ENCODE results near the gene CENPVL1. TPM values are rescaled to one million over a fixed set of nuclear protein-coding genes. Genes with fewer than 3 reads are reported as not detected.

The CENPVL1 gene
- total and polyA plus RNA-seq, 2 of the 4 experiments (the other 2 are of a cell fraction) = not detected

- no peaks in the 10 kb centered on the region for H3K9me1 ChIP-seq (ENCODE audit: insufficient read depth, low read length)
- H4K8ac ChIP-seq (ENCODE audit: low read depth in 2 of 2, low read length in 2 of 2) = no peak overlapping the region
- dilution Hi-C loops (cut with HindIII; ENCODE audit: low sequenced_read_pairs, unreplicated experiment) = no loop called here
- no peaks in the 10 kb centered on the region for H3K36me3 ChIP-seq (ENCODE audit: control insufficient read depth, insufficient read depth, low read length)
- ATAC-seq (ENCODE audit: low read depth) (no peak), DNase-seq (no peak)
- intact Hi-C loops (cut with micrococcal nuclease) = no loop called here
- H4K20me1 ChIP-seq (ENCODE audit: insufficient read depth, low read length) = no peaks in the 10 kb centered on the region
- H3K18ac ChIP-seq (ENCODE audit: low read depth, low read length) = no peak overlapping the region
- H3K27me3 ChIP-seq (ENCODE audit: control insufficient read depth, insufficient read depth, low read length) = peaks cover 3% of the 10 kb centered on the region; the same call in 1 of the 2 replicates
- no peak overlapping the region for H3K4me3 ChIP-seq (ENCODE audit: insufficient read depth, low read depth, low read length)
- no peak overlapping the region for H3K56ac ChIP-seq (ENCODE audit: extremely low read depth, insufficient read depth, low read length)
- no TSS peak for BruUV-seq (replicated peaks)
- POLR2A ChIA-PET (ENCODE audit: unreplicated experiment) = no interaction called here
- TF ChIP-seq NFE2L2 (IDR thresholded peaks at IDR 0.05; ENCODE audit: low read depth, low read length) = no peak
- no peak for TF ChIP-seq MAFK (IDR thresholded peaks at IDR 0.05; ENCODE audit: low read depth, low read length)
- no peak for TF ChIP-seq MAZ (IDR thresholded peaks at IDR 0.05; ENCODE audit: borderline replicate concordance, low read depth, low read length)
- TF ChIP-seq RCOR1 (IDR thresholded peaks at IDR 0.05; ENCODE audit: insufficient replicate concordance, low read length) = no peak
- TF ChIP-seq USF2 (IDR thresholded peaks at IDR 0.05; ENCODE audit: low read depth, low read length) = no peak
- TF ChIP-seq ELK1 (IDR thresholded peaks at IDR 0.05; ENCODE audit: borderline replicate concordance, low read depth, low read length) = no peak
- no peak for TF ChIP-seq SMC3 (IDR thresholded peaks at IDR 0.05; ENCODE audit: low read depth, low read length)
- no peak for TF ChIP-seq POLR2A (IDR thresholded peaks at IDR 0.05; ENCODE audit: low read depth, low read length)
- no peak for TF ChIP-seq MXI1 (IDR thresholded peaks at IDR 0.05; ENCODE audit: borderline replicate concordance, low read depth, low read length)
- TF ChIP-seq RFX5 (IDR thresholded peaks at IDR 0.05; ENCODE audit: low read depth, low read length) = no peak
- TF ChIP-seq CEBPB (IDR thresholded peaks at IDR 0.05; ENCODE audit: low read depth, low read length) = no peak
- no peak for TF ChIP-seq BHLHE40 (IDR thresholded peaks at IDR 0.05; ENCODE audit: low read depth, low read length)
- TF ChIP-seq, protein P1, sequence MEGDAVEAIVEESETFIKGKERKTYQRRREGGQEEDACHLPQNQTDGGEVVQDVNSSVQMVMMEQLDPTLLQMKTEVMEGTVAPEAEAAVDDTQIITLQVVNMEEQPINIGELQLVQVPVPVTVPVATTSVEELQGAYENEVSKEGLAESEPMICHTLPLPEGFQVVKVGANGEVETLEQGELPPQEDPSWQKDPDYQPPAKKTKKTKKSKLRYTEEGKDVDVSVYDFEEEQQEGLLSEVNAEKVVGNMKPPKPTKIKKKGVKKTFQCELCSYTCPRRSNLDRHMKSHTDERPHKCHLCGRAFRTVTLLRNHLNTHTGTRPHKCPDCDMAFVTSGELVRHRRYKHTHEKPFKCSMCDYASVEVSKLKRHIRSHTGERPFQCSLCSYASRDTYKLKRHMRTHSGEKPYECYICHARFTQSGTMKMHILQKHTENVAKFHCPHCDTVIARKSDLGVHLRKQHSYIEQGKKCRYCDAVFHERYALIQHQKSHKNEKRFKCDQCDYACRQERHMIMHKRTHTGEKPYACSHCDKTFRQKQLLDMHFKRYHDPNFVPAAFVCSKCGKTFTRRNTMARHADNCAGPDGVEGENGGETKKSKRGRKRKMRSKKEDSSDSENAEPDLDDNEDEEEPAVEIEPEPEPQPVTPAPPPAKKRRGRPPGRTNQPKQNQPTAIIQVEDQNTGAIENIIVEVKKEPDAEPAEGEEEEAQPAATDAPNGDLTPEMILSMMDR (conservative IDR thresholded peaks at IDR 0.05; ENCODE audit: low read depth, low read length) = no peak
- no CpG with 5 or more reads among the region's 5 CpGs for WGBS, 2 experiments (ENCODE audit: extremely low coverage in 2 of 2, insufficient read length in 1 of 2)
- H3K4me2 ChIP-seq (ENCODE audit: low read depth, low read length) = no peak overlapping the region
- in situ Hi-C loops (cut with MboI; ENCODE audit: low sequenced_read_pairs) = no loop called here
- H3K79me1 ChIP-seq (ENCODE audit: low read depth in 1 of 2, low read length in 2 of 2) = no peaks in the 10 kb centered on the region
- H3K27ac ChIP-seq (ENCODE audit: insufficient read depth, low read length) = no peak overlapping the region
- H3K9me3 ChIP-seq (ENCODE audit: control insufficient read depth, insufficient read depth, low read length) = no peaks in the 10 kb centered on the region
- no peak overlapping the region for H2AK9ac ChIP-seq (replicated peaks; ENCODE audit: low read depth, low read length, poor library complexity)
- H3K4me1 ChIP-seq (ENCODE audit: control insufficient read depth, insufficient read depth, low read length) = no peaks in the 10 kb centered on the region
- no peak overlapping the region for H3K4ac ChIP-seq (ENCODE audit: low read depth, low read length)
- no peak overlapping the region for H4K91ac ChIP-seq (ENCODE audit: insufficient read depth, low read depth, low read length)
- H4K5ac ChIP-seq (ENCODE audit: low read depth, low read length) = no peak overlapping the region
- no peak overlapping the region for H3K23ac ChIP-seq (ENCODE audit: low read depth, low read length)
- H2BK5ac ChIP-seq (ENCODE audit: low read depth, low read length, poor library complexity, severe bottlenecking) = no peak overlapping the region
- H2AK5ac ChIP-seq (ENCODE audit: low read depth, low read length) = no peak overlapping the region
- CTCF ChIA-PET = interaction anchor here (0.5 kb wide), 1 partner anchor 592 kb away, joined by 4 read pairs; no protein-coding TSS in a partner anchor
- no peak overlapping the region for H2AFZ ChIP-seq (replicated peaks; ENCODE audit: low read length, poor library complexity)
- no peak overlapping the region for H3K9ac ChIP-seq (ENCODE audit: low read depth, low read length)
- H2BK15ac ChIP-seq (ENCODE audit: low read depth, low read length) = no peak overlapping the region
- H3K14ac ChIP-seq (replicated peaks; ENCODE audit: low read depth, low read length) = no peak overlapping the region
- no peak overlapping the region for H2BK20ac ChIP-seq (ENCODE audit: low read depth, low read length)
- H2BK120ac ChIP-seq (ENCODE audit: low read depth, low read length) = no peak overlapping the region
Observed at GRCh38 chrX:51665981-51666380, 44.3 kb upstream of the CENPVL1 start.
